Measurements from ENCODE around the gene HDGFL2.

HDGFL2 gene

DNA sequence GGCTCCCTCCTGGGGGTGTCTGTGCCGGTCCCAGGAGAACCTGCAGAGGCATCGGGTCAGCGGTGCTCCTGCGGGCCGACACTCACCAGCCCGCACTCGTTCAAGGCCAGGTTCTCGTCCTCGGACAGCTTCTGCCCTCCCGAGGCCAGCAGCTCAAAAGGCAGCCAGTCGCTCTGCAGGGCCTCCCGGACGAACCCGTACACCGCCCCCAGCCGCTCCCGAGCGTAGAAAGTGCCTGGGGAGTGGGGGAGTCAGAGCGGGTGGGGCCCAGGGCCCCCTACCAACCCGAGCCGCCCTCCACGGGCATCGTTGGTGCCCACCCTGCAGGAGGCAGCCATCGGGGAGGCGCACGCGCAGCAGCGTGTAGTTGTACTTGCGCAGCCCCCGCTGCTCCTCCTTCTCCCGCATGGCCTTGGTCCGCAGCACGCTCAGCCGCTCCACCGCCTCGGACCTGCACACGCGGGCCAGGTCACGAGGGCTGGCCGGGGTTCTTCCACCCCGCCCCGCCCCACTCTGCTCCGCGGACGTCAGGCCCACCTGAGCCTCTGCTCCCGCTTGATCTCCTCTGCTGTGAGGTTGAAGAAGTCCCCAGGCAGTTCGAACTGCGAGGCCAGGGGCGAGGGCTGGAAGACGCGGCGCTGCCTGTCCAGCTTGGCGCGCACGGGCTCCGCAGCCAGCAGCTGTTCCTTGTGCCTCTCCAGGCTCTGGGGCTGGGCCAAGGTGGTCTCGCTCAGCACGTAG, 26.0 kb upstream of the HDGFL2 start:
- no peak for DNase-seq

GRCh38 chr19:4446704-4447200, 25.3 kb upstream of the HDGFL2 start:
- no peak for DNase-seq

GRCh38 chr19:4447327-4448146, 24.6 kb upstream of the HDGFL2 start:
- no peak for DNase-seq

GRCh38 chr19:4448147-4448985, 23.7 kb upstream of the HDGFL2 start:
- no peak for DNase-seq

DNA sequence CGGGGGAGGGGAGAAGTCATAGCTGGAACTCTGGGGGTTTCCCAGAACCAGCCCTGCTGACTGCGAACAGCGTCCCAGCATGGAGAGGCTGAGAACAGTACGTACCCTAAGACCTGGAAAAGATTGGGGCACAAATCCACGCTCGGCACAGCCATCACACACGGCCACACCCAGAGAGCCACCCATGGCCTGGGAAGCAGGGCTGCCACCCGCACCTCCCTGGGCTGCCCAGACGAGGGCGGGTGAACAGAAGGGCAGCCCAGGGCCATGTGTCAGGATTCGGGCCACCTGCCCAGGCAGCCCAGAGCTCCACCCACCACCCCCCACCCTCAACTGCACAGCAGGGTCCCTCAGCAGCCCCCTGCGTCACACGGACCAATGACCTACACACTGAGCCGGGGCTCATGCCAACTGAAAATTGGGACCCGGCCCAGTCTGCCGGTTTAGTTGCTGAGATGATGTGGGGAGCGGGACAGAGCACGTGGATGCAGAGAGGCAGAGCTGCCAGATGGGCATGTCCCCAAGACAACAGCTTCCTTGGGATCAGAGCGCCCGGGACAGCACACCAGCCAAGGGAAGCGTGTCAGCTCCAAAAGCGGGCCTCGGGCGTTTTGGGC, 23.0 kb upstream of the HDGFL2 start:
- DNase-seq = no peak

GRCh38 chr19:4449639-4450028, 22.5 kb upstream of the HDGFL2 start:
- no peak for DNase-seq

DNA sequence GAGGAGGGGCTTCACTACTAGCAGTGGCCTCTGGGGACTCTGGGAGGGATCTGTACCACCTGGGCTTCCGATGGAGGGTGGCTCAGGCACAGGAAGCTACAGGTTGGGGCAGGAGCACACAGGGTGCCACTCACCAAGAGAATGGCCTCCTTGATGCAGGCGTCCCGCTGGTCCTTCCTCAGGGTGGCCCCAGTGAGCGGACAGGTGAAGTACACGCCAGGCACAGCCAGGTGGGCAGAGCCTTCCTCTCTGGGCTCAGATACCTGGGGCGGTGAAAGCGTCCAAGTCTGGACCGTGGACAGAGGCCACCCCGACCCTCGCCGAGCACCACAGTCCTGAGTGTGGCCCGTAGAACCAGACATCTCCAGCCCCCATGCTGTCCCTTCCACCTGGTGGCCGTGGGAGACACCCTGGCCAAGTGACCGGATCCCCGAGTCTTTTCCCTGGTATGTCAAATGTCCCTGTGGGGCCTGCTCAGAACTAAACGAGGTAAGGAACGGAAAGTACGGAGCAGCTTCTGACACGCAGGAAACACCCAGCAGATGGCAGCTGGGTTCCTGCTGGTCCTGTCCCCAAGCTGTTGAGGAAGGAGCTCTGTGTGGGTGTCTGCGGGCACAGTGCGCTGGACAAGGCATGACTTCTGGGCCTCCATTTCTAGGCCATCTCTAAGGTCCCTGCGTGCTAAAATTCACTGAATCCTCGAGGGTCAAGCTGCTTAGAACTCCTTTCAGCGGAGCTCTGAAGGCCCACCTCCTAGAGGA, 19.7 kb upstream of the HDGFL2 start:
- DNase-seq = no peak

DNA sequence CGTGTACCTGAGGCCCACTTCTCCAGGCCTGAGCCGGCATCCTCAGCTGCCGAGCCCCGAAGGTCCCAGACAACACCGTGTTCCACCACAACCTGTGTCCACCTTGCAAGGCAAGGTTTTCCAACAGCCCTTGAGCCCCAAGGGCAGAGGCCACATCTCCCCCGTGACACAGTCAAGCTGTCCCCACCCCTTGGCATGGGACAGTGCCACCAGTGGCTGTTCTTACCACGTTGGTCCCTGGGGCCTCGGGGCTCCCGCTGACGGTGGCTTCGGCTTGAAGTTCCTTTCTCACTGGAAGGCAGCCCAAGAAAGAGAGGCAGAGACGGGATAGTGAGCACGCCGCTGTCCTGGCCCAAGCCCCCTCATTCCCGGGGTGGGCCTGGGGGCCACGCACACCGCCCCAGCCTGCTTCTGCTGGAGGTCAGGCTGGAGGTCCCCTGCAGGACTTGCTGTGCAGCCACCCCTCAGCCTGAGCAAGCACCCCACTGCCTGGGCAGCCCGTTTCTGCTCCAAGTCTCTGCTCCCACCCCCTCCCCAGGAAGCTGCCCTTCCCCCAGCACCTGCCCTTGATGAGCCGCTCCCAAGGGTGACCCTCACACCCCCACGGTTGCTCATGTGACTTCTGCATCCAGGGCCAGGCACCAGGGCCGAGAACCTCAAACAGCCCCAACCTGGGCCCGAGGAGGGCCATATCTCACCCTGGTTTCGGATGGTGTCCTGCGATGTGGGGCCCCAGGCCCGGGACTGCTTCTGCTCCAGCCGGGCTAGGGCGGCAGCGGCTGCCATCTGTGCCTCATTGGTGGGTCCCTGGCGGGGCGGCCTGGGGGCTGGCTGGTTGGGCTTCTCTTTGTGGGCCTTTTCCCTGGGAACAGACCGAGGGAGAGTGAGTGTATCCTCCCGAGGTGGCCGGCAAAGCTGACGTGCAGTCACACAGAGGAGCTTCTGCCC, 18.6 kb upstream of the HDGFL2 start:
- no peak for DNase-seq

- no peak for DNase-seq
These were observed 17.1 kb upstream of the HDGFL2 start for GRCh38 chr19:4454747-4455718.

DNA sequence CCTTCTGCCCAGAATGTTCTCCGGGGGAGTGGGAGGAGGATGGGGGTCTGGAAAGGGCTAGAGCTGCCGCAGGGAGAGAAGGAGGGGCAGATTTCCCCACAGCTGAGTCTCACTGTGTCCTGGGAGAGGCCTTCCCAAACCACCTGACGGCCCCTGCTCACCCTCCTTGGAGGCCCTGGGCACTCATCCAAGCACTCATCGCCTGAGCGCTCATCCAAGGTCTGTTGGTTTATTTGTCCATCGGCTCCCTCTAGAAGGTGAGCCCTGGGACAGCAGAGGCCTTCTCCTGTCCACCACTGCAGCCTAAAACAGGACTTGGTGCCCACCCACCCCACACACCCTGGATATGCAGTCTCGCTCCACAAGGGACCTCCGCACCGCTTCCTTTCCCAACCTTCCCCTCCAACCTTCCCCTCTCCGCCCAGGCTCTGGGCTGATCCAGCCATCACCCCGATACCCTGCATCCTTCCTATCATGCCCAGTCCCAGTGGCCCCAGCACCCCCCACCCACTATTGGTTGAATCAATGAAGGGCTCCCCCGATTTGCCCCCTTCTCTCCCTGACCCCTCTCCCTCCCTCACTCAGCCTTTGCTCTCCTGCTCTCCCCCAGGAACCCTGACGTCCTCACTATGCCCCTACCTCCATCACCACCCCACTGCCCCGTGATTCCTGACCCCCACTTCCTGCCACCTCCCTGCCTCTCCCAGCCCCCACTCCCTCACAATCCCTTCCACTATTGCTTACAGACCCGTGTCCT, 16.2 kb upstream of the HDGFL2 start:
- no peak for DNase-seq

DNA sequence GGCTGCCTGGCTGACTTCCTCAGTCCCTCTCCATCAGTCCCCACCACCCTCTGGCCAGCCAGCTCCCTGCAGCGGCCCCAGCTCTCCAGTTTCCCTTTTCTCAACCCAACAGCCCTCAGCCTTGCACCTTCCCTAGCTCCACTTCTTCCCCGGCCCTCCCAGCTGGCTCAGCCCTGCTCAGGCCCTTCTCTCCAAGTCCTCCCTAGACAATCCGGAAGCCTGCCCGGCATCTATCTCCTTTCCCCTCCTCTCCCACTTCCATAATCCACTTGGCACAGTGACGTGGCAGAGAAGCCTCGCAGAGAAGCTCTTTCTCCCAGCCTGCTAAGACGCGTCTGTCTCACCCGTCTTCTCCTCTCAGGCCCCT, 15.6 kb upstream of the HDGFL2 start:
- no peak for DNase-seq

DNA sequence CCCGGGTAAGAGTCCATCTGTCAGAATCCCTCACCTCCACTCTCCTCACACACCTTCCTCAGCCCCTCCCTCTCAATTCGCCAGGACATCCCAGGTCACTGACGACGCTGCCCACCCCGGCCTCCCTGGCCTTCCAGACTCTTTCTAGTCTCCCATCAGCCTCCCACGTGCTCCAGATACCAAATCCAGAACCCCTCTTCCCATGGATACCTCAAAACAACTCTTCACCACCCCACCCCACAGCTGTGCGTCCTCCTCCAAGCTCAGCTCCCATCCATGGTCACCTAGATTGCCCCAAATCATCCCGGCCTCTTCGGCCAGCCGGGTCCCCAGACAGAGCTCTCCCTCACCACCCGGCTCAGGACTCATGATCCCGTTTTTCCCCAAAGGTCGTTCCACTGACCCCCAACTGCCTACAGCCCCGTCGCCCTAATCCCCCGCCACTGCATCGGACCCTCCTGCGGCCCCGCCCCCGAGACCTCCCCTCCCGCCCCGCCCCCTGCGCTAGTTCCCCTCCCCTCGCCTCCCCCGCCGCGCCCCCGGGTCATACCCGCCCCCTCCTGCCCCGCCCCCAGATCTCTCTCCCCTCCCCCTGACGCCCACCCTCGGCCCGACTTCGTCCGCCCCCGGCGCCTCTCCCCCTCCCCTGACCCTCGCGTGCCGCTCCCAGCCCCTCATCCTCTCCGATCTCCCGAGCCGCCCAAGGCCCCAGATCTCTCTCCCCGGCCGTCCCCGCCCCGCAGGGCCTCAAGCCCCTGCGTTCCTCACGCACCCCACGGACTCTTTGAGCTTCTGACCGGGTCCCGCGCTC, 15.0 kb upstream of the HDGFL2 start:
- peak in 4 of 6 experiments; percentile 15 to 62 (median 58) for DNase-seq

GRCh38 chr19:4457654-4458395, 14.3 kb upstream of the HDGFL2 start, which contains the start of gene UBXN6:
Gene UBXN6, minus strand, starts transcription at chr19:4457794. Its CDS starts 97 bp downstream, at chr19:4457697.
- DNase-seq = peak; percentile 93 to 98 (median 96)

DNA sequence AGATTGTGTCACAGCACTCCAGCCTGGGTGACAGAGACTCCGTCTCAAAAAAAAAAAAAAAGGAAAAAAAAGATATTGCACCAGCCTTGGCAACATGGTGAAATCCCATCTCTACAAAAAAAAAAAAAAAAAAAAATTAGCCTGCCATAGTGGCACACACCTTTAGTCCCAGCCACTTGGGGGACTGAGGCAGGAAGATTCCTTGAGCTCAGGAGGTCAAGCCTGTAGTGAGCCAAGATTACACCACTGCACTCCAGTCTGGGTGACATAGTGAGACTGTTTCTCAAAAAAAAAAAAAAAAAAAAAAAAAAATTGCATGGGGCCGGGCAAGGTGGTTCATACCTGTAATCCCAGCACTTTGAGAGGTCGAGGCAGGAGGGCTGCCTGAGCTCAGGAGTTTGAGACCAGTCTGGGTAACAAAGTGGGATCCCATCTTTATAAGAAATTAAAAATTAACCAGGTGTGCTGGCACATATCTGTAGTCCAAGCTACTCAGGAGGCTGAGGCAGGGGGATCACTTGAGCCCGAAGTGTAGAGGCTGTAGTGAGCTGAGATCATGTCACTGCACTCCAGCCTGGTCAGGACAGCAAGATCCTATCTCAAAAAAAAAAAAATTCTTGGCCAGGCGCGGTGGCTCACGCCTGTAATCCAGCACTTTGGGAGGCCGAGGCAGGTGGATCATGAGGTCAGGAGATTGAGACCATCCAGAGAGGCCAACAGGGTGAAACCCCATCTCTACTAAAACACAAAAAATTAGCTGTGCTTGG, 7.1 kb upstream of the HDGFL2 start:
- no peak for DNase-seq

GRCh38 chr19:4467835-4468234, 4.3 kb upstream of the HDGFL2 start:
- DNase-seq = no peak

Data from stimulated activated naive CD4-positive, alpha-beta T cell (primary cell).